Stimulated activated CD4-positive, alpha-beta T cell treated with anti-CD3 and anti-CD28 coated beads, TNF-alpha, amount 100 ng/mL, for 48 hours (primary cell): ENCODE measurements around the gene SMPD3.
A peak's percentile ranks its signal among the peaks of the same experiment; 100 is the strongest.

ENCODE experiments used
- DNase-seq, 3 donors: peaks; one replicate each; pipeline ENCODE4 v3.0.0-alpha.2; 2020; ENCODE audit warnings: low read depth in 3 of 3

The SMPD3 gene

DNA sequence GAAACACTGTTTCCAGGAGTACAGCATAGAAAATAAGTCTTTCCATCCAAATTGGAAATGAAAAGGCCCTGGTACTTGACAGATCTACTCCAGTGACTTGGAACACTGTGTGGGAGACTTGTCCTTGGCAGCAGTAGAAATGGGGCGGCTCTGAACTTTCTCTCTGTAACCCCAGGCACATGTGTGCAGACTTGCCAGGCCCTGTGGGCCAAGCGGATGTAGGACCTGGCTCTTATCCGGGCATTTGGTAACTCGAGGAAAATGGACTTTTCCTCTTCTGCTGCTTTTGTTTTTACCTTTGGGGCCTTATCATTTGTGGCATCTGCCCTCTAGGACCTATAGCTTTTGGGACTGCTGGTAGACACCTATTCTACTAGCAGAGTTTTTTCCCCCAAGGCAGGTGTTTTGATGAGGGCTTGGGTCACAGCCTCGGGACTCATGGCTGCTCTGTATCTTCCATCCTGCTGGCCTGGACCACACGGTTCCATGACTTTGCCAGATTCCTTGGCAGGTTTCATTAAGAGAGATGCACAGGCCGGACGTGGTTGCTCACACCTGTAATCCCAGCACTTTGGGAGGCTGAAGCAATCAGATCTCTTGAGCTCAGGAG, 43.5 kb downstream of the SMPD3 start:
- no peak for DNase-seq

DNA sequence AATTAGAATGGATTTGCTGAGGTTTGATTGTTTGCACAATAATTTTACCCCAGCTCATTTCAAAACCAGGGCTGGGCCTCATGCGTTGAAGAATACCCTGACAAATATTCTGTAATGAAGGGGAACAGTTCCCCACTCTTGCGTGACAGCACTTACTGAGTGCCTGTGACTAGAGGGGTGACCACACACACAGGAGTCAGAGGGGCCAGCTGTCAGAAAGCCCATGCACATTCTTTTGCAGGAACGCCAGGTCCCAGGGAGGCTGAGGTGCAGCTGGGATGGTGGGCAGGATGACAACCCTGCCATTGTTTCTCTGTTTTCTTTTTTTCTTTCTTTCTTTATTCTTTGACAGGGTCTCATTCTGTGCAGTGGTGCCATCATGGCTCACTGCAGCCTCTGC, 44.6 kb downstream of the SMPD3 start:
- DNase-seq = no peak

DNA sequence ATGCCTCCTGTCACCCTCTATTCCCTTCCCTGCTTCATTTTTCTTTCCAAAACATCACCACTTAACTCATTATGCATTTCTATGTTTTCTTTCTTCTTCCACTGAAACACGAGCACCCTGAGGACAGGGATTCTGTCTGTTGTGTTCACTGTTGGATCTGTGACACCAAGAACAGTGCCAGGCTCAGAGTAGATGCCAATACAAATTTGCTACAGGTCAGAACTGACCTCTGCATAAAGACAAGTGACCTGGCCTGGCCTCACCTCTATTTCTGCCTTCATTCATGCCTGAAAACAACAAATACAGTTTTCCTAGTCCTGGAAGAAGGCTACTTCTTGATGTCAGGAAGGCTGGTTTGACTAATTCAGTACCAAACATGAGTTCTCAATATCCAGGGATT, 45.1 kb downstream of the SMPD3 start:
- no peak for DNase-seq

DNA sequence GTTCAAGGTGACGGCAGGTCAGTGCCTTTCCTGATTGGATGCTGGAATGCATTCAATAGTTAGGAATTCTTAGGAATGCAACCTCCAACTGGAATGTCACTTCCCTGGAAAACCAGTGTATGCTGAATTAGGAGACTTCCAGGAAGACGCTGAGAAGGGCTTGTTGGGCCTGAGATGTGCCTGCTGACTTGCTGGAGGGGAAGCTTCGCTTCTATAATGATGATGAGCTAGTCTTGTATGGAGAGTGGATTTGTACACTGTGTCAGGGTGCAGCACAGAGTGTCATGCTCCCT, 45.6 kb downstream of the SMPD3 start:
- DNase-seq = no peak

DNA sequence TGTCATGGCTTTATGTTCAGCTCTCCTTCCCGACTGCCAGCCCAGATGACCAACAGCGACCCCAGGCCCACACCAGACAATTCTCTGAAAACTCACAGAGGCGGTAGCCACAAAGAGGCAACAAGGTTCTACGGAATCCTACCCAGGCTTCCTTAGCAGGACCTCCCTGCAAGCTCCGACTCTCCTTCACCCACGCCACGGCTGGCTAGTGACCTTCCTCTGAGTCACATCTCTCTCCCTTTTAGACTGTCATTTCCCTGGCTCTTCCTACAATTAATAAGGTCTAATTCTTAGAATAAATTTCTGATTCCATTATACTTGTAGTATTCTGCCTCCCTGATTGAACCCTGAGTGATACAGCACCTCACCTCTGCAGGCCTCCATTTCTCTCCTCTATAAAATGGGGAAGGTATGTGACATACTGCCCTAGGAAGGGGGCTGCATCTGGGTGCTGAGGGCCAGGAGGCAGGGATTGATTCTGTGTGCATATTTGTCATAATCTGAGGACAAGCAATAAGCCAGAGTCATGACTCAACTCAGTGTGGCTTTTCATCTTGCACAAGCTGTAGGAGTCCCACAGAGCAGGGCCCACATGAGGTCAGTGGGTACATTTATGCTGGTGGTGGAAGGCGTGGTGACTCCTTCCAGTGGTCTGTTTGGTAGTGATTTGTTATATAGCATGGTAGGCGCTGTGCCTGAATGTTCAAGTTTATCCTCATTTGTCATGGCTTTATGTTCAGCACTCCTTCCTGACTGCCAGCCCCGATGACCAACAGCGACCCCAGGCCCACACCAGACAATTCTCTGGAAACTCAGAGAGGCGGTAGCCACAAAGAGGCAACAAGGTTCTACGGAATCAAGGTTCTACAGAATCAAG, 46.2 kb downstream of the SMPD3 start:
- no peak for DNase-seq

DNA sequence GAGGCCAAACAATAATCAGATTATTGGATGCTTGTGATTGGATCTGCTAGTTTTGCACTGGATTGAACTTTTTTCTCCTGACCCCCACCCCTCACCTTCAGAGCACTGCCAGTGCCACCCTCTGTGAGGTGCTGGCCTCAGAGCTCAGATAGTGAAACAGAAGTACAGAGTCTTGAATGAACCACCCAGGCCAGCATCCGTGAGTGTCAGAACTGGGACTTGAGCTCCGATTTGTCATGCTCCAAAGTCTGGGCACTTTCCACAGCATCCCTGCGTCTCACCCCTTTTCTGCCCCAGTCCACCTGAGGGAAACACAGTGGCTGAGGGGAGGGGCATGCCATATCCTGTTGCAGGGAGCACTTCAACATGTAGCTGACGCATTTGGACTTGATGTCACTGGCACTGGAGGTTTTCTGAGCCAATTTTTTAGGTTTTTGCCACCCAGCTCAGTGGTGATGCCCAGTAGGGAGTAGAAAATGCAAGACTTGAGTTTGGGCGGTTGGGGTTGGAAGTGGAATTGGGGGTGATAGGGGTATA, 47.3 kb downstream of the SMPD3 start:
- no peak for DNase-seq

DNA sequence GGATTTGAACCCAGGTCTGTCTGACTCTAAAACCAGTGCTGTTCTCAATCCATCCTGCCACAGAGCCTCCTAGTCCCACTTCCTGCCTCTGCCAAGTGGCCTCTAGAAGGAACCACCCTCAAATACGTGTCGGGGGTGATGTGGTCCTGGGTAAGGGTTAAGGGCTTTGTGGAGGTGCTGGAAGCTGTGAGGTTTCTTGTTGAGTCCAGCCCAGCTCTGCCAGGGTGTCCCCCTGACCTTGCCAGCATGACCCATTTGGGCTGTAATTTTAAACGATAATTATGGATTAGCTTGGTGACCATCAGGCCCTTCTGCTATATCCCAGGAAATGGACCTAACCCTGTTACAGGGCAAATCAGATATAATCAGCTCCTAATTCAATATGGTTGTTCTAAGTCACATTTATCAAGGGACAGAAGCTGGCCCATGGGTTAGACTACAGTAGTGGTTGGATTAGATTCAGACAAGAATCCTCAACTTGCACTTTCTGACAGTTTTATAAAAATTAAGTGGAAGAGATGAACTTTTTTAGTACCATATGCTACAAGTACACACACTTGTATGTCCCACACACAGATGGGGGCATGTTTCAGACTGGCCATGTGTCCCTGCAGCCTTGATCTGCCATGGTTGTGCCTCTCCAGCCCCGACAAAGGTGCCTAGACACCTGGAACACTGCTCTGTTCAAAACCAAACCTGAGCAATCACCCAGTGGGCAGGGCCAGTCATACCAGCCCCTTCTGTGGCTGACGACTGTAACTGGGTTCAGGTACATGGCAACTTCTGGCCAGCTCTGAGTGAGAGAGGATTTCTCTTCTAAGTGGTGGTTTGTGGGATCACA, 48.0 kb downstream of the SMPD3 start:
- no peak for DNase-seq

DNA sequence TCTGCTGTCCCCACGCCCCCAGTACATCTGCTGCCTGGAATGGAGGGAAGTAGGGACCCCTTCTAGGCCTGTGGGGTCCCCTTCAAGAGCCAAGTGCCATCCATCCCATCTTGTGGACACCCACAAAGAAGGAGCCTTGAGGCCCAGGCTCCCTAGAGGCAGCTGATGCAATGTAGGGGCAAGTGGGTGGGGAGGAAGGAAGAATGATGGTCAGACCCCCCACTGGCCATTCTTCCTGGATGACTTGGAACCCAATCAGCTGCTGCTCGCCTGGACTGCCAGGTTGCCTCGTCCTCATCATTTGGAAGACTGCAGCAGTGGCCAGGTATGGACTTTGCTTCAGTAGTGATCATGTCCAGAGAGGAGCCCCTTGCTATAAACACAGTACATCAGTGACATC, 48.9 kb downstream of the SMPD3 start:
- no peak for DNase-seq

DNA sequence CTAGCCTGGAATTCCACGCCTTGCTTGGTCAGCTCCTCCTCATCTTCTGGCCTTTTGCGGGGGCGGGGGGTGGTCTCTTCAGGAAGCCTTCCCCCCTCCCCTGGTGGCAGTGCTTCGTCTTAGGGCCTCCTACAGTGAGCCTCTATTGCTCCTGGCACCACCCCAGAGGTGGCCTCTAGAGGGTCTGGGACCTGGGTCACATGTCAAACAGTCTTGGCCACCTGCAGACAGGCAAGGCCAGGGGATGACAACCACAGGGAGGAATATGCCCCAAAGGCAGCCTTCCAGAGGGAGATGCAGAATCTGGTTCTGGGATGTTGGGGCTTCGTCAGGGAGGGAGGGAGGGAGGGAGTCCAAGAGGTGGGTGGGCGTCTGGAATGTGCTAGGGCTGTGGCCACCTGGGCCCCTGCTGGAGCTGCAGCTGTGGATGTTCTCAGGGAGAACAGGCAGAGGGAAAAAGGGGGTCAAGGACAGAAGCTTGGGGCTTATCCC, 50.6 kb downstream of the SMPD3 start:
- no peak for DNase-seq

DNA sequence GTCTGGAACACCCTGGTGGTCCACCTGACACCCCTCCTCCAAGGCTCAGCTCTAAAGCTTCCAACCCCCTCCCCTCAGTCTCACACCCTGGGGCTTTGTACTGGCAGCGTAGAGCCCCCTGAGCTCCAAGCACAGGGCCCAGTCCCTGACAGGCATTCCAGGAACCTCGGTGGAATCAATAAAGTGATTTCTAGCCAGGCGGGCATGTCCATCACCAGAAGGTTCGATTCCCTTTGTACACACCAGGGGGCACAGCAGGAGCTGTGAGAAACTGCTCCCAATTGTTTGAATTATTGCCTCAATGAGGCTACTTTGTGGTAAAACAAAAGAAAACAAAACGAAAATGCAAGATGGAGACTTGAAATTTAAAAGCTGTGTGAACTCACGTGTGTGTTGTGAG, 51.8 kb downstream of the SMPD3 start:
- DNase-seq = peak in 1 of 3 donors; percentile 26

DNA sequence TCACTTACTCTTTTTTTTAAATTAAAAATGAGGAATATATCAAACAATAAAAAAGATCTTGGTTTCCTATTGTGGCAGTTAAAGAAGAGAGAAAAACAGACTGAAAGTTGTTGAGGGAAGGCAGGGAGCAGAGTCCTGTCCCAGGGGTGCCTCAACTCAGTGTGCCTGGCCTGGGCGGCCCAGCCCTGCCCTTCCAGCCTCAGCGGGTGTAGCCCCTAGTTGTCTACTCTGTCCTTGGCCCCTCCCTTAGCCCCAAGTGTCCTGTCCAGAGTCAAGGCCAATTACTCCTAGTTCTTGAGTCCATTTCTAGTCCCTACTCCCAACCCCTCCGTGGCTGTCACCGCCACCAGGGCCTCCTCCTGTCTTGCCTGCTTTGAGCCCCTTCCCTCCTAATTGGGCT, 52.5 kb downstream of the SMPD3 start:
- no peak for DNase-seq

DNA sequence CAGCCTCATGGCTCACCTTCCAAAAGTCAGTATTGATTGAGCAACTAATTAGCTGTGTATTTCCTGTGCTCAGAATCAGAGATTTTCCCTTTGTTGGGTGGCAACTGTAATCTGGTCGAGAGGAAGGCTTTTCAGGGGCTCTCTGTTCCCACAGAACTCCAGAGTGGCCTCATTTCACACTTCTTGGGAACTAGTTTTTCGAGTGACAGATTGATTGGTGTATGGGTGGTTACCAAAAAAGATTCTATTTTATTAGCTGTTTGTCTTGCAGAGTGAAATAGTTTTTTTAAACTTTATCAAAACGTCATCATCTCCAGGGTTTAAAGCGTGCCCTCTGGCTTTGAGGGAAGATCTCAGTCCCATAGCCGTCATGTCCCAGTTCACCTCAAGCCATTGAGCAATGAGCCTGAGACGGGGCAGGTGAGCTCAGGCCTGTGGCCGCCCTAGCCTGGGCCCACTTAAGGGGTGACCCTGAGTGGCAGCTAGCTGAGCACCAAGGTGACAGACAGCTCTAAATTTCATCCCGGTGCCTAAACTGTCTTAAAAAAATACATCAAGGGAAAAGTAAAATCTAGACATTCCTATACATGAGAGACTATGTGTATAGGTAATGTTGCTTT, 53.0 kb downstream of the SMPD3 start:
- DNase-seq = no peak

DNA sequence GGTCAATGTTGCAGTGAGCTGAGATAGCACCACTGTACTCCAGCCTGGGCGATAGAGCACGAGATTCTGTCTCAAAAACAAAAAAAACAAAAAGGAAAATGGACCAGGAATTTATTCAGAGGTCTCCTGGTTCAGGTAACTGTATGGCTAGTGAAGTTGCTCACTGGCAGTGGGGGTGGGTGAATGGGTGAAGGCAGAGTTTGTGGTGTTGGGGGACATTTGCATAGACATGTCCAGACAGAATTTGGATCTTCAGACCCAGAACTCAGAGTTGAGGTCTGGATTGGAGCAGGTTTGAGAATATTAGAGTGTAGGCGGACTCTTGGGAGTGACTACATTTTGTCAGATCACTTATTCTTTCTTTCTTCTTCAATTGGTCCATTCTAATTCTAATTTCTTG, 55.0 kb downstream of the SMPD3 start:
- DNase-seq = no peak

DNA sequence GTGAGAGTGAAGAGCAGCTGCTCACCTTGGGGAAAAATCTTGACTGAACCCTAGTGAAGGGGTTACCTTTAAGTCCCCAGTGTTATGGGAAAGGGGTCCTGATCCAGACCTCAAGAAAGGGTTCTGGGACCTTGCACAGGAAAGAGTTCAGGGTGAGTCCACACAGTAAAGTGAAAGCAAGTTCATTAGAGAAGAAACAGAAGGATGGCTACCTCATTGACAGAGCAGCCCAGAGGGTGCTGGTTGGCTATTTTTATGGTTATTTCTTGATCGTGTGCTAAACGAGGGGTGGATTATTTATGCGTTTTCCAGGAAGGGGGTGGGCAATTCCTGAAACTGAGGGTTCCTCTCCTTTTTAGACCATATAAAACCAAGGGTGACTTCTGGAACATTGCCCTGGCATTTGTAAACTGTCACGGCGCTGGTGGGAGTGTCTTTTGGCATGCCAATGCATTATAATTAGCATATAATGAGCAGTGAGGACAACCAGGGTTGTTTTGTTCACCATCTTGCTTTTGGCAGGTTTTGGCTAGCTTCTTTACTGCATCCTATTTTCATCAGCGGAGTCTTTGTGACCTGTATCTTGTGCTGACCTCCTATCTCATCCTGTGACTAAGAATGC, 58.4 kb downstream of the SMPD3 start:
- no peak for DNase-seq

DNA sequence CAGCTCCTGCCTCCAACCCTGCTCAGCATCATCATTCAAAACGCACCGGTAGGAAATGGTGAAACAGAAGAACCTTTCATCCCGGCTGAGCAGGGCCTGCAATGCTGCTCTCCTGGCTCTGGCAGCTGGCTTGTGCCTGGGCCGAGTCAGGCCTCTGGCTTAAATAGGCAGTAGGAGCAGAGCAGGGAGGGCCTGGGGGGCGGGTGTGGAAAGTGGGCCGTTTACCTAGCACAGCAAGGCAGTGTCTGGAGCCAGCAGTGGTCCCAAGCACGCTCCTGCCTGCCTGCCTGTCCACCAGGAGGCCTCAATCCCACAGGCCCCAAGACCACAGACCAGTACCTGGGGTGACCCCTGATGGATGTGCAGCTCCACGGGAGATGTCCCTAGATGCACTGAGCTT, 59.3 kb downstream of the SMPD3 start:
- no peak for DNase-seq

DNA sequence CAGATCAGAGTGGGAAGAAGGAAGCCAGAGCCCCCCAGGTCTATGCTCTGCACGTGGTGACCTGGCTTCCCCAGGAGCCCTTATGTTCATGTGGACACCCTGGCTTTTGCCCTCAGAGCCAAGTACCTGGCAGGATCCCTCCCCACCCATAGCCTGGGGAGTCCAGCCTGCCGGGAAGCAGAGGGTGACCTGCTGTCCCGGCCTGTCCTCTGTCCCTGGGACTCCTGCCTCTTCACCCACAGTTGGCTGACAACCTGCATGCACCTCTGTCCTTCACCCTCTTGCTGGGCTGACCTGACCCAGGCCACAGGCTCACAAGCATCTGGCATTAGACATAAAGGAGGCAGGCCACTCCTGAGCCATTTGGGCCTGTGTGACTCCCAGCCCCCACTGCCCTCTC, 60.2 kb downstream of the SMPD3 start:
- DNase-seq = no peak

DNA sequence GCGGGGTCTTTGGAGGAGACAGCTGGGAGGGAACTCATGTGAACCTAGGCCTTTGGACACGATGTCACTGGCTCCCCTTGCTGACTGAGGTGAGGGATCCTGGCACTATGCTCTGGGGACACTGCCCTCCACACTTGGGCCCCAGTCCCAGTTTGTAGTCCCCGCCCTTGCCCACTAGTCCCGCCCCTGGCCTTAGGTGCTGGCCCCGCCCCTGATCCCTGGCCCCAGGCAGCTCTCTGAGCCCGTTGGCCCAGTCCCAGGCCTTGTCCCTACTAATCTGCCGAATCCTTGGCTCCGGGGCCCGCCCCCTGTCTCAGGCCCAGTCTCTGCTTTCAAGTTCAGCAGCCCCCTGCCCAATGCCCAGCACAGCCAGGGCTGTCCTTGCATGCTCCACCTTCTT, 61.0 kb downstream of the SMPD3 start:
- no peak for DNase-seq

DNA sequence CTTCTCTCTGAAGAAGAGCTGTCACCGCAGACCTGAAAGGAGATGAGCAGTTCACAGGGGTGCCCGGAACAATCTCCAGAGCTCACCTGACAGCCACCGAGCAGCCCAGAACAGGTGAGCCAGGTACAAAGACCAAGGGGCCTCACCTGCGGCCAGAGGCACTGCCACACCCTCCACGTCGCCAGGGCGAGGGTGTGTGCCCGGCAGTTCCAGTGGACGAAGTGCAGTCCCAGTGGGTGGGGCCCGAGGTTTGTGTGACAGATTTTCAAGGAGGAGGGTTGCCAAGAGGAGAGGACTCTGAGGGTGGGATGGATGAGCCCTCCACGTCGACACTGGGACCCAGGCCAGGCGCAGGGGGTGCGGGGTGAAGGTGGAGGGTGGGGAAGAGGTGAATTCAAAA, 61.7 kb downstream of the SMPD3 start:
- DNase-seq = no peak

DNA sequence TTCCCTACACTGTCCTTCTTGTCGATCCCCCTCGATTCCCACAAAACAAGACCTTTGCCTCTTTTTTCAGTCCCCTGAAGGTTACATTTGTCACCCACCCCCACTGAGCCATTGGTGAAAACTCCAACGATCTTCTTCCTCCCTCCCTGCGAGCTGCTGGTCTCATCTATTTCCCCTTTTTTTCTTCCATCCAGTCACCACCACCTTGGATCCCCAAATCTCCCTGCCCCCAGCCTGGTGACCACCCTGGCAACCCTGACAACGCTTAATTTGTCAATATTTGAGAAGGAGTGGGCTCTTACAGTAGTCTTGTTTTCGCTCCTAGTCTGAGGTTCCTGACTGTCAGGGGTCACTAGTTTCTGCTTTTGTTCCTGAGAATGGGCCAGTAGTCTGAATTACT, 62.9 kb downstream of the SMPD3 start:
- DNase-seq = no peak

DNA sequence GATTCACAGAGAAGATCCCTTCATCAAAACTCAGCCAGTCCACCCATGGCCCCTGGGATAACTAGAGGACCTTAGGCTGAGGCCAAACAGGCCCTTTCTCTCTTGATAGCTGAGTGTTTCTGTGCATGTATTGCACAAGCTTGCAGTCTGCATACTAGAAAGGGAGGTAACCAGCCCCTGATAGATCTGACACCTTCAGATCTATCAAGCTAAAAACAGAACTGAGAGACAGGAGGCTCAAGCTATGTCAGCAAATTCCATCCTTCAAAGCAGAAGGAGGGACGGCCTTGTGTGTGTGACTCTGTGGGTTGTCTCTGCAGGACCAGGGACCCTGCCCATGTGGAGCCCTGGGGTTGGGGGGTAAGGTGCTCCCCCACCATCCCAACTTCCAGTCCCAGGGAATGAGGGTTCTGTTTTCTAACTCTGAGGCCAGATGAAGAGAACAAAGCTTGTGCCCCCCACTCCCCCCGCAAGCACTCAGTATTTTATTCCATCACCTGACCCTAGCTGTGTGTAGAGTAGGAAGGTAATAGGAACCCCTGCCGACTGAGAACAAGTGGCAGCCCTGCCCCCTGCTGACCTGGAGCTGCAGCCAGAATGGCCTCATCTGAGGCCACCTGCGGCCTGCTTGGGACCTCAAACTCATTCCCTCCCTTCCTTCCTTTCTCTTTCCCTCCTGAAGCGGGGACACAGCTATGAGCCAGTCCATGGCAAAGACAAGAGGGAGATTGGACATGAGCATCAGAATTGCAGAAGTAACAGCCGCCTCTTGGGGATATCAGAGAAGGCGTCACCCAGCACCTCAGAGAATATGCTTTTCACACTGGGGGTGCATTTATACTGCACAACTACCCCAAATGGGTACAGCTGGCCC, 63.8 kb downstream of the SMPD3 start:
- no peak for DNase-seq

DNA sequence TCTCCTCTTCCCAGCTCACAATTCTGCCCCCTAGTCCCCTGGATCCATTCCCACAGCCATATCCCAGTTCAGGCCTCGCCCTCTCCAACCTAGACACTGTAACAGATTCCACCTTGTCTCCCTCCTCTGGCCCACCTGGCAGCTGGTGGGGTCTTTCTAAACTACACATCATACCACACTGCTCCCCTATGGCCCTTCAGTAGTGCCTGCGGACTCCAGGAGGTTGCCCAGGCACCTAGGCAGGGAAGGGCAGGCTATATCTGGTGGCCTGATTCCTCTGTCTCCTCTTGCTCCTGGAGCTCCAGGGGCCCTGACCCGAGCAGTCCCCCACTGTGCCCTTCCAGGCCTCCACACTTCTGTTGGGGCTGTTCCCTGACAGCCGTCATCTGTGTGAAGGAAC, 64.5 kb downstream of the SMPD3 start:
- DNase-seq = no peak
